GM18873 (cell line): Measurements from ENCODE around the gene GSTO1.
A peak's percentile ranks its signal among the peaks of the same experiment; 100 is the strongest.
"Not testable (repeated sequence)": the region's sequence is repeated elsewhere in the genome, so short reads cannot be mapped to it uniquely, and the experiment has no call there.

Experiments used
- ATAC-seq: cut with Tn5 transposase; IDR thresholded peaks from one replicate; pipeline ENCODE4 v1.9.1; 2021; ENCODE audit warnings: mild to moderate bottlenecking, moderate library complexity, moderate number of reproducible peaks; ENCODE audit not compliant: unreplicated experiment, low FRiP score

The GSTO1 gene

GRCh38 chr10:104254493-104255310 lies at the start of gene GSTO1:
Gene GSTO1, plus strand, starts transcription at chr10:104254892. Its CDS starts 37 bp downstream, at chr10:104254929.
- peak; percentile 58 for ATAC-seq

- no peak for ATAC-seq
These were observed 46.0 kb upstream of the GSTO1 start for GRCh38 chr10:104208730-104209129.

GRCh38 chr10:104209575-104210198 lies 45.0 kb upstream of the GSTO1 start:
- ATAC-seq, result no peak

- ATAC-seq, result no peak
These were observed 38.1 kb upstream of the GSTO1 start for GRCh38 chr10:104216631-104217030.

GRCh38 chr10:104218751-104219150 lies 35.9 kb upstream of the GSTO1 start:
- no peak for ATAC-seq

- ATAC-seq, result no peak
These were observed 34.2 kb upstream of the GSTO1 start for GRCh38 chr10:104220522-104220921.

- ATAC-seq, result no peak
These were observed 31.4 kb upstream of the GSTO1 start for GRCh38 chr10:104223304-104223703.

- ATAC-seq, result no peak
These were observed 24.2 kb upstream of the GSTO1 start for GRCh38 chr10:104230490-104230889.

- ATAC-seq, result peak; percentile 100
These were observed 22.7 kb upstream of the GSTO1 start, which contains the start of gene CFAP43 for GRCh38 chr10:104231784-104232612. Gene CFAP43, minus strand, starts transcription at chr10:104232364. Its CDS starts 118 bp downstream, at chr10:104232246.

- no peak for ATAC-seq
These were observed 22.0 kb upstream of the GSTO1 start for GRCh38 chr10:104232613-104233102.

GRCh38 chr10:104233817-104234216 lies 20.9 kb upstream of the GSTO1 start:
- no peak for ATAC-seq

- no peak for ATAC-seq
These were observed 19.8 kb upstream of the GSTO1 start for GRCh38 chr10:104234934-104235333.

GRCh38 chr10:104235801-104236200 lies 18.9 kb upstream of the GSTO1 start:
- ATAC-seq, result no peak

GRCh38 chr10:104240078-104240477 lies 14.6 kb upstream of the GSTO1 start:
- no peak for ATAC-seq

- no peak for ATAC-seq
These were observed 12.1 kb upstream of the GSTO1 start for GRCh38 chr10:104242545-104242944.

- not testable (repeated sequence) for ATAC-seq
These were observed 11.7 kb upstream of the GSTO1 start for GRCh38 chr10:104243009-104243408.

GRCh38 chr10:104243512-104243911 lies 11.2 kb upstream of the GSTO1 start:
- no peak for ATAC-seq

GRCh38 chr10:104245066-104245632 lies 9.5 kb upstream of the GSTO1 start:
- no peak for ATAC-seq

- no peak for ATAC-seq
These were observed 7.7 kb upstream of the GSTO1 start for GRCh38 chr10:104246976-104247375.

- no peak for ATAC-seq
These were observed 7.1 kb upstream of the GSTO1 start for GRCh38 chr10:104247513-104248146.
